H1 (cell line): Measurements from ENCODE around the gene ZSCAN10. TPM values are rescaled to one million over a fixed set of nuclear protein-coding genes. Genes with fewer than 3 reads are reported as not detected.

Experiments
- CTCF ChIA-PET: fragments of 300-600 bp; sonication (Branson Sonifier 250); formaldehyde crosslinking; loops from one replicate; lab custom pipeline; 2021; ENCODE audit not compliant: partially characterized antibody; lab: Charles Lee
- POLR2A ChIA-PET: fragments of 300-600 bp; sonication (Branson Sonifier 250); formaldehyde crosslinking; loops from one replicate; lab custom pipeline; 2021; ENCODE audit warnings: inconsistent platforms; ENCODE audit not compliant: partially characterized antibody; lab: Charles Lee
- DNase-seq, 2 experiments: peaks; one replicate each; pipeline versions ENCODE4 v3.0.0 to v3.0.0-alpha.2; 2010 to 2022; ENCODE audit warnings: low spot score in 2 of 2, low read depth in 1 of 2, mixed read lengths in 1 of 2
- FAIRE-seq: peaks from 2 replicates; lab custom pipeline; 2011; peaks lifted over from hg19 to GRCh38; lab: Jason Lieb, UNC
- H2AFZ ChIP-seq: 2 replicates; pipeline ENCODE4 v1.8.1; 2012; ENCODE audit warnings: low read length, inconsistent platforms
- H2AK5ac ChIP-seq: 2 replicates; pipeline ENCODE4 v1.6.1; 2013; ENCODE audit warnings: low read depth, low read length
- H2BK120ac ChIP-seq: replicated peaks from 2 replicates; pipeline ENCODE3; 2013; ENCODE audit warnings: low read depth, low read length, inconsistent platforms
- H2BK12ac ChIP-seq: 2 replicates; pipeline ENCODE4 v1.6.1; 2013; ENCODE audit warnings: low read depth, low read length
- H2BK15ac ChIP-seq: 2 replicates; pipeline ENCODE4 v1.6.1; 2013; ENCODE audit warnings: low read length
- H2BK20ac ChIP-seq: 2 replicates; pipeline ENCODE4 v1.6.1; 2013; ENCODE audit warnings: low read length
- H2BK5ac ChIP-seq: 2 replicates; pipeline ENCODE4 v1.6.1; 2013; ENCODE audit warnings: low read depth, low read length
- H3K14ac ChIP-seq: 2 replicates; pipeline ENCODE4 v1.6.1; 2013; ENCODE audit warnings: inconsistent platforms; ENCODE audit not compliant: insufficient read length
- H3K18ac ChIP-seq: 2 replicates; pipeline ENCODE4 v1.6.1; 2013; ENCODE audit warnings: low read length; ENCODE audit errors: extremely low read depth
- H3K23ac ChIP-seq: 2 replicates; pipeline ENCODE4 v1.6.1; 2013; ENCODE audit warnings: inconsistent platforms; ENCODE audit not compliant: insufficient read length
- H3K23me2 ChIP-seq: 2 replicates; pipeline ENCODE4 v1.6.1; 2013; ENCODE audit warnings: low read depth, low read length
- H3K27ac ChIP-seq: 2 replicates; pipeline ENCODE4 v1.6.1; 2011; ENCODE audit warnings: low read depth, low read length, inconsistent platforms
- H3K27me3 ChIP-seq, 4 experiments: replicated peaks in 1 of 4; 1 replicate in 1 of 4; 2 replicates in 3 of 4; pipeline versions ENCODE4 v1.6.1 to v1.8.1; 2011 to 2013; ENCODE audit warnings: low read length in 3 of 4, mild to moderate bottlenecking in 3 of 4, inconsistent platforms in 2 of 4, mixed read lengths in 2 of 4, moderate library complexity in 1 of 4; ENCODE audit not compliant: control insufficient read depth in 3 of 4, insufficient read depth in 3 of 4; ENCODE audit errors: extremely low read depth in 1 of 4
- H3K36me3 ChIP-seq, 4 experiments: 2 replicates each; pipeline versions ENCODE4 v1.6.1 to v1.8.1; 2011 to 2013; ENCODE audit warnings: mild to moderate bottlenecking in 4 of 4, low read length in 3 of 4, moderate library complexity in 2 of 4, control low read depth in 1 of 4, inconsistent platforms in 1 of 4; ENCODE audit not compliant: insufficient read depth in 4 of 4, control insufficient read depth in 2 of 4
- H3K4ac ChIP-seq: replicated peaks from 2 replicates; pipeline ENCODE3; 2013; ENCODE audit warnings: low read length, low read depth, mixed read lengths, inconsistent platforms; ENCODE audit not compliant: insufficient read length
- H3K4me1 ChIP-seq, 4 experiments: replicated peaks in 1 of 4; 1 replicate in 1 of 4; 2 replicates in 3 of 4; pipeline versions ENCODE4 v1.6.1 to v1.8.1; 2011 to 2013; ENCODE audit warnings: low read length in 3 of 4, inconsistent platforms in 2 of 4, mixed read lengths in 1 of 4; ENCODE audit not compliant: insufficient read depth in 4 of 4, control insufficient read depth in 3 of 4
- H3K4me2 ChIP-seq, 2 experiments: 2 replicates each; pipeline versions ENCODE4 v1.6.1 to v1.8.1; 2011 to 2013; ENCODE audit warnings: low read depth in 2 of 2, low read length in 2 of 2, control low read depth in 1 of 2, inconsistent platforms in 1 of 2, mild to moderate bottlenecking in 1 of 2; ENCODE audit not compliant: insufficient read depth in 1 of 2
- H3K4me3 ChIP-seq, 4 experiments: fragments of 200-600, 300-600 bp in 1 of 4; sonication (generic), shearing (Covaris generic), sonication (Bioruptor Twin) in 1 of 4; 2 replicates each; pipeline versions ENCODE4 v1.5.1 to v1.8.1; 2011 to 2016; ENCODE audit warnings: low read length in 4 of 4, low read depth in 3 of 4, control low read depth in 2 of 4, inconsistent platforms in 2 of 4, mild to moderate bottlenecking in 2 of 4, mixed read lengths in 1 of 4, moderate library complexity in 1 of 4; ENCODE audit not compliant: insufficient read depth in 2 of 4; ENCODE audit errors: extremely low read depth in 1 of 4
- H3K56ac ChIP-seq: replicated peaks from 2 replicates; pipeline ENCODE3; 2013; ENCODE audit warnings: low read depth, mild to moderate bottlenecking, mixed read lengths, low read length, inconsistent platforms; ENCODE audit not compliant: insufficient read length
- H3K79me1 ChIP-seq: 2 replicates; pipeline ENCODE4 v1.6.1; 2013; ENCODE audit warnings: low read depth, low read length, control low read depth
- H3K79me2 ChIP-seq, 2 experiments: 2 replicates each; pipeline versions ENCODE4 v1.6.1 to v1.8.1; 2012 to 2013; ENCODE audit warnings: low read length in 2 of 2, mild to moderate bottlenecking in 2 of 2, inconsistent platforms in 1 of 2; ENCODE audit not compliant: insufficient read depth in 2 of 2, control insufficient read depth in 1 of 2
- H3K9ac ChIP-seq, 4 experiments: replicated peaks in 1 of 4; 1 replicate in 1 of 4; 2 replicates in 3 of 4; pipeline versions ENCODE4 v1.6.1 to v1.8.1; 2011 to 2013; ENCODE audit warnings: low read depth in 3 of 4, low read length in 3 of 4, control low read depth in 2 of 4, mild to moderate bottlenecking in 2 of 4, moderate library complexity in 2 of 4, inconsistent platforms in 1 of 4; ENCODE audit errors: extremely low read depth in 1 of 4
- H3K9me3 ChIP-seq, 2 experiments: 2 replicates each; pipeline versions ENCODE4 v1.6.1 to v1.8.1; 2012 to 2013; ENCODE audit warnings: mild to moderate bottlenecking in 2 of 2, moderate library complexity in 2 of 2, control low read depth in 1 of 2, inconsistent platforms in 1 of 2, low read depth in 1 of 2, low read length in 1 of 2, mixed read lengths in 1 of 2; ENCODE audit not compliant: insufficient read depth in 2 of 2
- H4K20me1 ChIP-seq, 2 experiments: replicated peaks in 1 of 2; 2 replicates each; pipeline versions ENCODE3 to v1.8.1; 2011 to 2013; ENCODE audit warnings: inconsistent platforms in 2 of 2, low read length in 2 of 2, mild to moderate bottlenecking in 1 of 2; ENCODE audit not compliant: insufficient read depth in 2 of 2, control insufficient read depth in 1 of 2
- H4K5ac ChIP-seq: 2 replicates; pipeline ENCODE4 v1.6.1; 2013; ENCODE audit warnings: low read length, low read depth, mixed read lengths, inconsistent platforms; ENCODE audit not compliant: insufficient read length
- H4K8ac ChIP-seq: 2 replicates; pipeline ENCODE4 v1.8.0; 2013; ENCODE audit warnings: mild to moderate bottlenecking, moderate library complexity, low read length, inconsistent platforms; ENCODE audit not compliant: insufficient read depth; ENCODE audit errors: extremely low read depth
- H4K91ac ChIP-seq: replicated peaks from 2 replicates; pipeline ENCODE3; 2013; ENCODE audit warnings: low read length, mixed read lengths, inconsistent platforms; ENCODE audit not compliant: insufficient read length
- ASH2L ChIP-seq: fragments of 200-600, 300-600 bp; sonication (generic); IDR thresholded peaks from one replicate; pipeline ENCODE4 v1.7.1; 2017; ENCODE audit warnings: low read length
- ATF3 ChIP-seq: IDR thresholded peaks from 2 replicates; pipeline ENCODE4 v1.6.1; 2011; ENCODE audit warnings: low read depth, mild to moderate bottlenecking, low read length; ENCODE audit not compliant: insufficient read depth
- BRCA1 ChIP-seq: IDR thresholded peaks from 2 replicates; pipeline ENCODE4 v1.6.1; 2012; ENCODE audit warnings: low read depth, low read length, improper control_type of control experiment
- EZH2 ChIP-seq: fragments of 200-600 bp; sonication (generic); IDR thresholded peaks from 2 replicates; pipeline ENCODE4 v1.7.1; 2012; ENCODE audit warnings: low read depth, mild to moderate bottlenecking, moderate library complexity, low read length, inconsistent platforms; ENCODE audit not compliant: severe bottlenecking
- GTF2F1 ChIP-seq: IDR thresholded peaks from 2 replicates; pipeline ENCODE4 v1.6.1; 2012; ENCODE audit warnings: low read depth, low read length, improper control_type of control experiment, borderline replicate concordance
- KDM5A ChIP-seq: fragments of 200-600 bp; IDR thresholded peaks from 2 replicates; pipeline ENCODE4 v1.7.1; 2012; ENCODE audit warnings: mild to moderate bottlenecking, low read length, inconsistent platforms, mixed read lengths
- MAFK ChIP-seq: IDR thresholded peaks from 2 replicates; pipeline ENCODE4 v1.6.1; 2012; ENCODE audit warnings: low read depth, mild to moderate bottlenecking, improper control_type of control experiment, low read length
- SIN3A ChIP-seq, 2 experiments: IDR thresholded peaks in 1 of 2; conservative IDR thresholded peaks in 1 of 2; 2 replicates each; pipeline ENCODE4 v1.6.1; 2011 to 2012; ENCODE audit warnings: low read length in 2 of 2, improper control_type of control experiment in 1 of 2, low read depth in 1 of 2, mild to moderate bottlenecking in 1 of 2
- TAF1 ChIP-seq: IDR thresholded peaks from 2 replicates; pipeline ENCODE4 v1.6.1; 2011; ENCODE audit warnings: mild to moderate bottlenecking, low read depth, low read length
- ZNF274 ChIP-seq: IDR thresholded peaks from 2 replicates; pipeline ENCODE4 v1.7.0; 2012; ENCODE audit warnings: low read length, borderline replicate concordance; ENCODE audit errors: extremely low read depth
- WGBS, 2 experiments: shearing (Covaris generic) in 1 of 2; methylation state at CpG; one replicate each; pipeline versions ENCODE4 v1.1.6 to v1.1.7; 2013 to 2015; ENCODE audit warnings: low lambda C conversion rate in 2 of 2, mixed read lengths in 2 of 2, inconsistent platforms in 1 of 2, low coverage in 1 of 2, missing lambda C conversion rate in 1 of 2; ENCODE audit not compliant: insufficient replicate concordance in 2 of 2, insufficient coverage in 1 of 2, insufficient read length in 1 of 2; ENCODE audit errors: extremely low coverage in 1 of 2, missing lambda C conversion rate in 1 of 2; 5-methylcytosine and 5-hydroxymethylcytosine counted together
- polyA plus RNA-seq, 7 experiments: library from polyadenylated mRNA; depleted of rRNA in 3 of 7; stranded (reverse) in 5 of 7; unstranded in 2 of 7; fragments of >200 nt in 5 of 7; fragments of 200-250 nt in 2 of 7; gene quantifications; 1 replicate in 5 of 7; 2 replicates in 1 of 7; 4 replicates in 1 of 7; pipeline versions ENCODE4 v1.2.1 to v1.2.3, GENCODE V29; 2011 to 2013; ENCODE audit warnings: missing spikeins in 2 of 7, mixed read lengths in 2 of 7
- total RNA-seq: library from RNA; stranded (reverse); fragmentation: NEBNext Ultra II Directional; extraction: Animal tissue kit (Norgen Biotek cat#: 25700); gene quantifications from 2 replicates; pipeline ENCODE4 v1.2.1, GENCODE V29; 2021

The ZSCAN10 gene
- total and polyA plus RNA-seq, 2 of the 8 experiments (the other 6 are each of a cell fraction or from before 2014, with no cell fraction given), result 209 to 314 TPM

GRCh38 chr16:3099732-3100499 is 822 bp upstream of the ZSCAN10 start:
- Histone ChIP-seq H4K5ac (peak overlapping the region; percentile 87), H4K8ac (no peak overlapping the region), H3K4me3 (peak overlapping the region; percentile 67 to 96 (median 88)), H3K9me3 (no peaks in the 10 kb centered on the region), H2BK120ac (peak overlapping the region; percentile 2), H3K14ac (peak overlapping the region; percentile 2), H4K20me1 (peaks cover 0 to 4% of the 10 kb centered on the region in 2 experiments), H3K27me3 (no peaks in the 10 kb centered on the region), H2BK15ac (peak overlapping the region; percentile 21; the same call in 1 of the 2 replicates), H3K4me1 (peaks cover 14 to 30% (median 16%) of the 10 kb centered on the region in 4 experiments), H3K4me2 (peak overlapping the region; percentile 82 to 94), H2BK12ac (peak overlapping the region; percentile 64), H3K23me2 (peaks cover 20% of the 10 kb centered on the region), H3K18ac (peak overlapping the region; percentile 100), H3K9ac (peak overlapping the region; percentile 40 to 88 (median 72)), H3K79me2 (peaks cover 11 to 37% of the 10 kb centered on the region in 2 experiments; a peak in 3 of 4 replicates), H4K91ac (peak overlapping the region; percentile 32), H3K4ac (peak overlapping the region; percentile 54), H2BK5ac (peak overlapping the region; percentile 99), H3K56ac (peak overlapping the region; percentile 47), H3K27ac (peak overlapping the region; percentile 93), H2AFZ (no peak overlapping the region), H2BK20ac (0 out of 2 replicates have a peak overlapping the region, but pooled peaks have one; percentile 37), H2AK5ac (no peak overlapping the region), H3K36me3 (peaks cover 0 to 9% (median 0%) of the 10 kb centered on the region in 4 experiments; a peak in 2 of 8 replicates), H3K23ac (no peak overlapping the region), H3K79me1 (peaks cover 4% of the 10 kb centered on the region; the same call in 1 of the 2 replicates)
- POLR2A ChIA-PET, result interaction anchor here (0.7 to 15.4 kb wide), 35 partner anchors 10 to 184 kb away, joined by 3 to 169 read pairs (median 13); partner anchors contain the start of genes CLDN6, CLDN9, HCFC1R1 and IL32
- DNase-seq, result peak; percentile 86 to 96
- WGBS, 2 experiments, result 1% methylated on average over 24 of the region's 39 CpGs; no CpG with 5 or more reads in 1 of the 2 experiments
- CTCF ChIA-PET, result interaction anchor here (0.5 to 36.8 kb wide), 12 partner anchors 13 to 75 kb away, joined by 4 to 619 read pairs (median 11); partner anchors contain the start of genes ZNF205 and ZNF213
- FAIRE-seq, result no peak
- no peak for TF ChIP-seq ASH2L
- TF ChIP-seq ZNF274, result no peak
- no peak for TF ChIP-seq BRCA1
- TF ChIP-seq EZH2, result no peak
- peak; percentile 89 for TF ChIP-seq TAF1
- no peak for TF ChIP-seq ATF3
- TF ChIP-seq GTF2F1, result no peak
- TF ChIP-seq KDM5A, result no peak
- TF ChIP-seq SIN3A (conservative IDR thresholded peaks at IDR 0.05 in 1 of 2, IDR thresholded peaks at IDR 0.05 in 1 of 2; ENCODE audit: low read depth in 1 of 2, low read length in 2 of 2), result no peak; a peak in 1 of 4 replicates
- no peak for TF ChIP-seq MAFK
